Measurements from ENCODE around the gene TSLP.

DNA sequence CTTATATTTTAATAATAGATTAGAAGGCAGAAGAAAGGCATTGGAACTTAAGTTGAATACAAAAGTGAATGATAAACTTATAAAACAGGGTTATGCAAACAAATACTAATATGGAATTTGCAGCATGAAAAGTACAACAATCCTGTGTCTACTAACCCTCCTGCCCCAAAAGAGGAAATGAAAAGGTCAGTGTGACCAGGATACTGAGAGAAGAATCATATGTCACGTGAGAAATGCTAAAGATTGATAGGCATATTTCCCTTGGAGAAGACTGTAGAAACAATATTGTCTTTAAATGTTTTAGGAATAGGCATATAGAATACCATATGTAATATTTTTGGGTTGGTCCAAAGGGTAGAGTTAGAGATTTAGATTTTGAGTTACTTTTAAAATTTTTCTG is 24.5 kb downstream of the TSLP start:
- TF ChIP-seq POLR2AphosphoS5 (IDR thresholded peaks at IDR 0.05; ENCODE audit: low read depth, low read length): no peak
- no peak for TF ChIP-seq POLR2A (IDR thresholded peaks at IDR 0.05; ENCODE audit: low read depth, low read length)
- TF ChIP-seq POU2F2 (IDR thresholded peaks at IDR 0.05; ENCODE audit: low read depth, low read length): no peak
- TF ChIP-seq TAF1 (IDR thresholded peaks at IDR 0.05; ENCODE audit: low read depth, low read length): no peak
